ENCODE results near the gene ERFL.
A peak's percentile ranks its signal among the peaks of the same experiment; 100 is the strongest.

ERFL gene

GRCh38 chr19:41872775-41873647, 55.2 kb downstream of the ERFL start:
- Histone ChIP-seq H3K27me3 (ENCODE audit: low read depth, low read length) (no peaks in the 10 kb centered on the region), H2AFZ (ENCODE audit: low read depth, low read length) (no peak overlapping the region), H4K20me1 (ENCODE audit: insufficient read depth, low read length) (peaks cover 46% of the 10 kb centered on the region), H3K9me3 (ENCODE audit: insufficient read depth, low read length) (peaks cover 4% of the 10 kb centered on the region; the same call in 1 of the 2 replicates), H3K4me2 (ENCODE audit: low read length) (no peak overlapping the region), H3K36me3 (replicated peaks; ENCODE audit: low read depth, low read length) (peaks cover 37% of the 10 kb centered on the region), H3K27ac (ENCODE audit: low read length) (peak overlapping the region; percentile 70), H3K9ac (ENCODE audit: low read length) (no peak overlapping the region), H3K4me1 (ENCODE audit: low read length) (peaks cover 56% of the 10 kb centered on the region), H3K79me2 (ENCODE audit: low read length) (peaks cover 20% of the 10 kb centered on the region), H3K4me3 (ENCODE audit: low read length) (no peak overlapping the region)
- TF ChIP-seq CTCF (IDR thresholded peaks at IDR 0.05; ENCODE audit: low read depth, low read length), result peak; percentile 96
- no peak for TF ChIP-seq EZH2phosphoT487 (IDR thresholded peaks at IDR 0.05; ENCODE audit: low read depth)

GRCh38 chr19:41872384-41872774, 55.9 kb downstream of the ERFL start:
- Histone ChIP-seq H3K36me3 (replicated peaks; ENCODE audit: low read depth, low read length) (peaks cover 39% of the 10 kb centered on the region), H3K27ac (ENCODE audit: low read length) (peak overlapping the region; percentile 70), H3K4me2 (ENCODE audit: low read length) (no peak overlapping the region)

GRCh38 chr19:41871573-41872383, 56.5 kb downstream of the ERFL start:
- H3K4me3 ChIP-seq (ENCODE audit: low read length), result no peak overlapping the region
- peaks cover 23% of the 10 kb centered on the region for H3K79me2 ChIP-seq (ENCODE audit: low read length)
- peaks cover 61% of the 10 kb centered on the region for H3K4me1 ChIP-seq (ENCODE audit: low read length)
- peaks cover 4% of the 10 kb centered on the region; the same call in 1 of the 2 replicates for H3K9me3 ChIP-seq (ENCODE audit: insufficient read depth, low read length)
- no peak overlapping the region for H3K4me2 ChIP-seq (ENCODE audit: low read length)
- no peak overlapping the region for H2AFZ ChIP-seq (ENCODE audit: low read depth, low read length)
- H3K27me3 ChIP-seq (ENCODE audit: low read depth, low read length), result no peaks in the 10 kb centered on the region
- H3K27ac ChIP-seq (ENCODE audit: low read length), result peak overlapping the region; percentile 70
- no peak overlapping the region for H3K9ac ChIP-seq (ENCODE audit: low read length)
- TF ChIP-seq CTCF (IDR thresholded peaks at IDR 0.05; ENCODE audit: low read depth, low read length) (no peak), EZH2phosphoT487 (IDR thresholded peaks at IDR 0.05; ENCODE audit: low read depth) (no peak)
- peaks cover 42% of the 10 kb centered on the region for H3K36me3 ChIP-seq (replicated peaks; ENCODE audit: low read depth, low read length)
- H4K20me1 ChIP-seq (ENCODE audit: insufficient read depth, low read length), result peaks cover 58% of the 10 kb centered on the region

More at GRCh38 chr19:41872384-41872774, 55.9 kb downstream of the ERFL start:
- Histone ChIP-seq H3K9ac (ENCODE audit: low read length) (no peak overlapping the region), H3K9me3 (ENCODE audit: insufficient read depth, low read length) (peaks cover 4% of the 10 kb centered on the region; the same call in 1 of the 2 replicates), H3K4me1 (ENCODE audit: low read length) (peaks cover 62% of the 10 kb centered on the region), H3K27me3 (ENCODE audit: low read depth, low read length) (no peaks in the 10 kb centered on the region), H3K79me2 (ENCODE audit: low read length) (peaks cover 20% of the 10 kb centered on the region), H2AFZ (ENCODE audit: low read depth, low read length) (no peak overlapping the region), H4K20me1 (ENCODE audit: insufficient read depth, low read length) (peaks cover 52% of the 10 kb centered on the region), H3K4me3 (ENCODE audit: low read length) (no peak overlapping the region)
- no peak for TF ChIP-seq EZH2phosphoT487 (IDR thresholded peaks at IDR 0.05; ENCODE audit: low read depth)
- no peak for TF ChIP-seq CTCF (IDR thresholded peaks at IDR 0.05; ENCODE audit: low read depth, low read length)

- Histone ChIP-seq H3K9ac (ENCODE audit: low read length) (no peak overlapping the region), H3K4me1 (ENCODE audit: low read length) (peaks cover 57% of the 10 kb centered on the region), H3K36me3 (replicated peaks; ENCODE audit: low read depth, low read length) (peaks cover 49% of the 10 kb centered on the region), H2AFZ (ENCODE audit: low read depth, low read length) (no peak overlapping the region), H3K27me3 (ENCODE audit: low read depth, low read length) (no peaks in the 10 kb centered on the region), H3K9me3 (ENCODE audit: insufficient read depth, low read length) (no peaks in the 10 kb centered on the region), H3K4me3 (ENCODE audit: low read length) (no peak overlapping the region), H4K20me1 (ENCODE audit: insufficient read depth, low read length) (peaks cover 66% of the 10 kb centered on the region), H3K27ac (ENCODE audit: low read length) (no peak overlapping the region), H3K79me2 (ENCODE audit: low read length) (peaks cover 34% of the 10 kb centered on the region), H3K4me2 (ENCODE audit: low read length) (no peak overlapping the region)
- TF ChIP-seq EZH2phosphoT487 (IDR thresholded peaks at IDR 0.05; ENCODE audit: low read depth), result no peak
- no peak for TF ChIP-seq CTCF (IDR thresholded peaks at IDR 0.05; ENCODE audit: low read depth, low read length)
Observed at GRCh38 chr19:41870401-41870873, 57.8 kb downstream of the ERFL start.

All from OCI-LY3 (cell line).